ENCODE data around the gene HS6ST1.

The HS6ST1 gene

DNA sequence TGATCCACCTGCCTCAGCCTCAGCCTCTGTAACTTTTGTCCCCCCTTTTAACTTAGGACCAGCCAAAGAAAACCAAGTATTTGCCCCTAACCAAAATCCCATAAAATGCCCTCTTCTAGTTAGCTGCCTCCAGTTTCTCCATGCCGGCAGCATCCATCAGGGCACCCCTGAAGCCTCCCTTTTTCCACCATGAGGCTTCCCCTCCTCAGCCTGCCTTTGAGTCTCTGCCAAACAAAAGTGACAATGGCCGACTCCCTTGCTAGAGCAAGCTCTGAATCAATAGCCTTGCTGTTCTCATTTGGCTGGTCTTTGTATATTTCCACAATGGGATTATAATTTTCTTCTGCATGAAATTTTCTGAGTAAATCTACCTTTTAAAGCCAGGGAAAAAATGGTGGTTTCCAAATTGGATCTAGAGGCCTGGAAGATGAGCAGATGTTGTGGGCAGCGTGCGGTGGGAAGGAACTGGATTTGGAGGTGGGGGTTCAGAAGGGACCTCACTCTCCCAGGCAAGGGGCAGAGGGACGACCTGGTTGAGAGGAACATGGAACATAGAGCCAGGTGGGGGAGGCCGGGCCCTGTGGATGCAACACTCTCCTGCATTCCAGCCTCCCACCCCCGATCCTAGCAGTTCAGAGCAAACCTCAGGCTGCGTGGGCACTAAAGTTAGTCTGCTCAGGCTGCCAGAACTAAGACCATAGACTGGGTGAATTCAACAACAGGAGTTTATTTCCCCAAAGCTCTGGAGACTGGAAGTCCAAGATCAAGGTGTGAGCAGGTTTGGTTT, 80.6 kb downstream of the HS6ST1 start:
- no peak for DNase-seq (ENCODE audit: extremely low read depth, low read depth)
- TF ChIP-seq CTCF (IDR thresholded peaks at IDR 0.05; ENCODE audit: low read depth, low read length) = no peak

DNA sequence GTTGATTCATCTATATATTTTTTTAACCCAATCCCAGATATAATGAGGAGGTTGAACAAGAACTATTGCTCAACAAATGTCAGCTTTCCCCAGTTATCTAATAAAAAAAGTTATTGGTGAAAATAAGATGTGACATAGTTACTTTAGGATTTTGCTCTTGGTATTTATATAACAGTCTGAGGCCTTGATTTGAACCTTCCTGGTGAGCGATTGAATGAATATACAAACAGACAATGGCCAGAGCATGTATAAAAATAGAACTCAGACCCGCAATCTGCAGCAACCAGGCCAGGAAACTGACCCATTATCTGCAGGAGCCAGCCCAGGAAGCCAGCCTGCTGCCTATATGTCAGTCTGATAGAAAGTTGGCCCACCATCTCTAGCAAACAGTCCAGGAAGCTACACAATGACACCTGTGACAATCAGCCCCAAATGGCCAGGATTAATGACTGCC, 81.6 kb downstream of the HS6ST1 start:
- no peak for TF ChIP-seq CTCF (IDR thresholded peaks at IDR 0.05; ENCODE audit: low read depth, low read length)
- no peak for DNase-seq (ENCODE audit: extremely low read depth, low read depth)

GRCh38 chr2:128236491-128237035, 82.1 kb downstream of the HS6ST1 start:
- TF ChIP-seq CTCF (IDR thresholded peaks at IDR 0.05; ENCODE audit: low read depth, low read length) = no peak

GRCh38 chr2:128235581-128235980, 83.1 kb downstream of the HS6ST1 start:
- TF ChIP-seq CTCF (IDR thresholded peaks at IDR 0.05; ENCODE audit: low read depth, low read length) = no peak
- no peak for DNase-seq (ENCODE audit: extremely low read depth, low read depth)

More at GRCh38 chr2:128236491-128237035, 82.1 kb downstream of the HS6ST1 start:
- DNase-seq (ENCODE audit: extremely low read depth, low read depth) = no peak

- DNase-seq (ENCODE audit: extremely low read depth, low read depth) = no peak
- no peak for TF ChIP-seq CTCF (IDR thresholded peaks at IDR 0.05; ENCODE audit: low read depth, low read length)
Observed at GRCh38 chr2:128234613-128235012, 84.1 kb downstream of the HS6ST1 start.

DNA sequence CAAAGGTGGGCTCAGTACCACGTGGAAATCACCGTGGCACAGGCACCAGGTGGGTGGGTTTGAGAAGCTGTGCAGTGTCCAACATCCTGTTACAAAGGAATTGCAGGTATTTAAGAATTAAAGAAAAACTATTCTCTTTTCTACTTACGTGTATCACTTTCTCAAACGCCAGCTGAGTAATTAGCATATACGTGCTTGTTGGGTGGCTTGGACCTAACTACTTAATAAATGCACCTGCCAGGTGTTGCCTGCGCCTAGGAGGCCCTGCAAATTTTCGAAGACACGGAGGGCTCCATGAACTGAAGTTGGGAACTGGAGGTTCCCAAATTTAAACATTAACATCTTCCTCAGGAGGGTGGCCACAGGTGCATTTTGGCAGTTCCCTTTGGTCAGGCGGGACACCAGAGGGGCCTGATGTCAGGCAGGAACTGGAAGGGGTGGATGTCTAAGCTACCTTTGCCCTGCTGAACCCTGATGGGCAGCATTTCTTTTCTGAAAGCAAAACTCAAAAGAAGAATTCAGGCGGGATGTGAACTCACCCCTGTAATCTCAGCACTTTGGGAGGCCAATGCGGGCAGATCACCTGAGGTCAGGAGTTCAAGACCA, 84.8 kb downstream of the HS6ST1 start:
- no peak for TF ChIP-seq CTCF (IDR thresholded peaks at IDR 0.05; ENCODE audit: low read depth, low read length)
- no peak for DNase-seq (ENCODE audit: extremely low read depth, low read depth)
